ENCODE results near the gene MAPK14.

Gene MAPK14

GRCh38 chr6:36023996-36024795 lies 3.4 kb upstream of the MAPK14 start, which contains the start of gene SLC26A8:
Gene SLC26A8, minus strand, starts transcription at chr6:36024641. Its CDS starts 4,934 bp downstream, at chr6:36019707.
- Histone ChIP-seq H3K4me1 (ENCODE audit: insufficient read depth, low read length, severe bottlenecking) (peaks cover 8% of the 10 kb centered on the region), H3K9me3 (ENCODE audit: low read length) (no peaks in the 10 kb centered on the region), H4K20me1 (ENCODE audit: insufficient read depth, low read length) (no peaks in the 10 kb centered on the region), H3K9ac (ENCODE audit: low read length) (no peak within 1 kb of the TSS; the same call in 1 of the 2 replicates), H3K4me2 (ENCODE audit: low read length) (peak within 1 kb of the TSS; percentile 59), H2AFZ (ENCODE audit: low read length) (no peak within 1 kb of the TSS), H3F3A (ENCODE audit: insufficient read depth, low read length) (no peaks in the 10 kb centered on the region), H3K27me3 (ENCODE audit: insufficient read depth, low read length) (no peaks in the 10 kb centered on the region; the same call in 1 of the 2 replicates), H3K36me3 (ENCODE audit: insufficient read depth, low read length) (no peaks in the 10 kb centered on the region), H3K9me2 (ENCODE audit: low read depth, low read length) (no peaks in the 10 kb centered on the region), H3K79me2 (ENCODE audit: insufficient read depth, low read length) (peaks cover 13% of the 10 kb centered on the region), H3K4me3 (ENCODE audit: low read depth, low read length, poor library complexity, severe bottlenecking) (peak within 1 kb of the TSS; percentile 30), H3K27ac (ENCODE audit: low read depth, low read length, poor library complexity, severe bottlenecking) (no peak within 1 kb of the TSS)
- TF ChIP-seq EZH2 (IDR thresholded peaks at IDR 0.05; ENCODE audit: borderline replicate concordance, low read length) (no peak), CTCF (IDR thresholded peaks at IDR 0.05; ENCODE audit: low read length) (no peak)

- H3K79me2 ChIP-seq (ENCODE audit: insufficient read depth, low read length) = peaks cover 25% of the 10 kb centered on the region
- H3K9me3 ChIP-seq (ENCODE audit: low read length) = no peaks in the 10 kb centered on the region
- H2AFZ ChIP-seq (ENCODE audit: low read length) = no peak overlapping the region
- H3K27ac ChIP-seq (ENCODE audit: low read depth, low read length, poor library complexity, severe bottlenecking) = no peak overlapping the region
- H3K9ac ChIP-seq (ENCODE audit: low read length) = no peak overlapping the region
- no peaks in the 10 kb centered on the region for H3K36me3 ChIP-seq (ENCODE audit: insufficient read depth, low read length)
- H3K4me3 ChIP-seq (ENCODE audit: low read depth, low read length, poor library complexity, severe bottlenecking) = no peak overlapping the region
- H3K9me2 ChIP-seq (ENCODE audit: low read depth, low read length) = no peaks in the 10 kb centered on the region
- H3F3A ChIP-seq (ENCODE audit: insufficient read depth, low read length) = no peaks in the 10 kb centered on the region
- H3K4me1 ChIP-seq (ENCODE audit: insufficient read depth, low read length, severe bottlenecking) = peaks cover 19% of the 10 kb centered on the region
- no peak for TF ChIP-seq CTCF (IDR thresholded peaks at IDR 0.05; ENCODE audit: low read length)
- no peak for TF ChIP-seq EZH2 (IDR thresholded peaks at IDR 0.05; ENCODE audit: borderline replicate concordance, low read length)
- no peak overlapping the region for H3K4me2 ChIP-seq (ENCODE audit: low read length)
- H4K20me1 ChIP-seq (ENCODE audit: insufficient read depth, low read length) = no peaks in the 10 kb centered on the region
- H3K27me3 ChIP-seq (ENCODE audit: insufficient read depth, low read length) = no peaks in the 10 kb centered on the region; the same call in 1 of the 2 replicates
Measured at GRCh38 chr6:36025260-36025931, 2.2 kb upstream of the MAPK14 start.

- H3K4me3 ChIP-seq (ENCODE audit: low read depth, low read length, poor library complexity, severe bottlenecking) = no peak overlapping the region
- H3K79me2 ChIP-seq (ENCODE audit: insufficient read depth, low read length) = peaks cover 30% of the 10 kb centered on the region
- no peaks in the 10 kb centered on the region for H3K36me3 ChIP-seq (ENCODE audit: insufficient read depth, low read length)
- H3F3A ChIP-seq (ENCODE audit: insufficient read depth, low read length) = no peaks in the 10 kb centered on the region
- H3K4me1 ChIP-seq (ENCODE audit: insufficient read depth, low read length, severe bottlenecking) = peaks cover 24% of the 10 kb centered on the region
- H3K4me2 ChIP-seq (ENCODE audit: low read length) = no peak overlapping the region
- no peak overlapping the region for H3K9ac ChIP-seq (ENCODE audit: low read length)
- H3K27me3 ChIP-seq (ENCODE audit: insufficient read depth, low read length) = no peaks in the 10 kb centered on the region; the same call in 1 of the 2 replicates
- H4K20me1 ChIP-seq (ENCODE audit: insufficient read depth, low read length) = no peaks in the 10 kb centered on the region
- H3K9me2 ChIP-seq (ENCODE audit: low read depth, low read length) = no peaks in the 10 kb centered on the region
- H3K9me3 ChIP-seq (ENCODE audit: low read length) = no peaks in the 10 kb centered on the region
- H3K27ac ChIP-seq (ENCODE audit: low read depth, low read length, poor library complexity, severe bottlenecking) = no peak overlapping the region
- H2AFZ ChIP-seq (ENCODE audit: low read length) = no peak overlapping the region
- TF ChIP-seq CTCF (IDR thresholded peaks at IDR 0.05; ENCODE audit: low read length) (no peak), EZH2 (IDR thresholded peaks at IDR 0.05; ENCODE audit: borderline replicate concordance, low read length) (no peak)
Measured at GRCh38 chr6:36025932-36026327, 1.7 kb upstream of the MAPK14 start.
